ENCODE data around the gene GRID2. TPM values are rescaled to one million over a fixed set of nuclear protein-coding genes. Genes with fewer than 3 reads are reported as not detected.
A peak's percentile ranks its signal among the peaks of the same experiment; 100 is the strongest.

GRID2 gene
- total and polyA plus RNA-seq, 9 of the 15 experiments (the other 6 are each of a cell fraction or from before 2014, with no cell fraction given): 0.04 TPM; not detected in 7

DNA sequence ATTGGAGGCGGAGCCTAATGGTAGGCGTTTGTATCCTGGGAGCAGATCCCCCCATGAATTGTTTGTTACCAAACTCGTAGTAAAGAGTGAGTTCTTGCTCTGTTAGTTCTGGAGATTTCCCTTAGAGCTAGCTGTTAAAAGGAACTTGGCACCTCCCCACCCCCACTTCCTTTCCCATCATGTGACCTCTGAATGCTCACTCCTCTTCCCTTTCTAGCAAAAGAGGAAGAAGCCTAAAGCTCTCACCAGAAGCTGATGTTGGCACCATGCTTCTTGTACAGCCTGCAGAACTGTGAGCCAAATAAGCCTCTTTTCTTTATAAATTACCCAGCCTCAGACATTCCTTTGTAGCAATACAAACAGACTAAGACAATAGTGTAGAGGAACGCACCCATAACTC lies 1511.0 kb downstream of the GRID2 start:
- H3K9ac ChIP-seq (ENCODE audit: insufficient read depth in 1 of 2, low read depth in 2 of 2, low read length in 2 of 2): no peak overlapping the region
- in situ Hi-C loops (cut with MboI): no loop called here
- no peaks in the 10 kb centered on the region for H4K20me1 ChIP-seq (replicated peaks; ENCODE audit: control insufficient read depth, insufficient read depth, low read length)
- TF ChIP-seq, protein P1, sequence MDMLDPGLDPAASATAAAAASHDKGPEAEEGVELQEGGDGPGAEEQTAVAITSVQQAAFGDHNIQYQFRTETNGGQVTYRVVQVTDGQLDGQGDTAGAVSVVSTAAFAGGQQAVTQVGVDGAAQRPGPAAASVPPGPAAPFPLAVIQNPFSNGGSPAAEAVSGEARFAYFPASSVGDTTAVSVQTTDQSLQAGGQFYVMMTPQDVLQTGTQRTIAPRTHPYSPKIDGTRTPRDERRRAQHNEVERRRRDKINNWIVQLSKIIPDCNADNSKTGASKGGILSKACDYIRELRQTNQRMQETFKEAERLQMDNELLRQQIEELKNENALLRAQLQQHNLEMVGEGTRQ (CRISPR knock-in tag; IDR thresholded peaks at IDR 0.05): peak; percentile 45; the same call in 1 of the 2 replicates
- TF ChIP-seq, protein P2, sequence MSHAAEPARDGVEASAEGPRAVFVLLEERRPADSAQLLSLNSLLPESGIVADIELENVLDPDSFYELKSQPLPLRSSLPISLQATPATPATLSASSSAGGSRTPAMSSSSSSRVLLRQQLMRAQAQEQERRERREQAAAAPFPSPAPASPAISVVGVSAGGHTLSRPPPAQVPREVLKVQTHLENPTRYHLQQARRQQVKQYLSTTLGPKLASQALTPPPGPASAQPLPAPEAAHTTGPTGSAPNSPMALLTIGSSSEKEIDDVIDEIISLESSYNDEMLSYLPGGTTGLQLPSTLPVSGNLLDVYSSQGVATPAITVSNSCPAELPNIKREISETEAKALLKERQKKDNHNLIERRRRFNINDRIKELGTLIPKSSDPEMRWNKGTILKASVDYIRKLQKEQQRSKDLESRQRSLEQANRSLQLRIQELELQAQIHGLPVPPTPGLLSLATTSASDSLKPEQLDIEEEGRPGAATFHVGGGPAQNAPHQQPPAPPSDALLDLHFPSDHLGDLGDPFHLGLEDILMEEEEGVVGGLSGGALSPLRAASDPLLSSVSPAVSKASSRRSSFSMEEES (CRISPR knock-in tag; IDR thresholded peaks at IDR 0.05): peak; percentile 39
- TF ChIP-seq POU5F1 (IDR thresholded peaks at IDR 0.05; ENCODE audit: borderline replicate concordance, low read depth, low read length, partially characterized antibody) (no peak), SPI1 (IDR thresholded peaks at IDR 0.05; ENCODE audit: borderline replicate concordance, low read depth, low read length) (peak; percentile 42; the same call in 1 of the 2 replicates), LARP7 (IDR thresholded peaks at IDR 0.05) (no peak)
- TF ChIP-seq, protein P3, sequence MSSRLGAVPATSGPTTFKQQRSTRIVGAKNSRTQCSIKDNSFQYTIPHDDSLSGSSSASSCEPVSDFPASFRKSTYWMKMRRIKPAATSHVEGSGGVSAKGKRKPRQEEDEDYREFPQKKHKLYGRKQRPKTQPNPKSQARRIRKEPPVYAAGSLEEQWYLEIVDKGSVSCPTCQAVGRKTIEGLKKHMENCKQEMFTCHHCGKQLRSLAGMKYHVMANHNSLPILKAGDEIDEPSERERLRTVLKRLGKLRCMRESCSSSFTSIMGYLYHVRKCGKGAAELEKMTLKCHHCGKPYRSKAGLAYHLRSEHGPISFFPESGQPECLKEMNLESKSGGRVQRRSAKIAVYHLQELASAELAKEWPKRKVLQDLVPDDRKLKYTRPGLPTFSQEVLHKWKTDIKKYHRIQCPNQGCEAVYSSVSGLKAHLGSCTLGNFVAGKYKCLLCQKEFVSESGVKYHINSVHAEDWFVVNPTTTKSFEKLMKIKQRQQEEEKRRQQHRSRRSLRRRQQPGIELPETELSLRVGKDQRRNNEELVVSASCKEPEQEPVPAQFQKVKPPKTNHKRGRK (tag; IDR thresholded peaks at IDR 0.05): no peak
- H3K4me3 ChIP-seq: no peak overlapping the region
- no peak overlapping the region for H2AFZ ChIP-seq (ENCODE audit: low read depth, low read length)
- no peak for ATAC-seq
- no peaks in the 10 kb centered on the region for H3K4me1 ChIP-seq (replicated peaks in 1 of 2; ENCODE audit: control insufficient read depth in 2 of 2, insufficient read depth in 2 of 2, low read length in 2 of 2)
- H3K36me3 ChIP-seq (ENCODE audit: control insufficient read depth, insufficient read depth, low read length): no peaks in the 10 kb centered on the region
- BruUV-seq (replicated peaks): no TSS peak
- CTCF ChIA-PET (ENCODE audit: low intra/inter-chr PET ratio): no interaction called here
- no peaks in the 10 kb centered on the region for H3K9me3 ChIP-seq (replicated peaks; ENCODE audit: control insufficient read depth, insufficient read depth, low read depth, low read length)
- POLR2A ChIA-PET: no interaction called here
- no peaks in the 10 kb centered on the region for H3K27me3 ChIP-seq (ENCODE audit: control insufficient read depth in 2 of 2, insufficient read depth in 2 of 2, low read length in 2 of 2)
- H3K4me2 ChIP-seq (ENCODE audit: insufficient read depth, low read length): no peak overlapping the region; the same call in 1 of the 2 replicates
- no peak for DNase-seq (ENCODE audit: extremely low read depth in 1 of 4, low spot score in 3 of 4)
- FAIRE-seq: no peak
- intact Hi-C loops (cut with micrococcal nuclease): no loop called here
- no peaks in the 10 kb centered on the region for H3K79me2 ChIP-seq (ENCODE audit: control insufficient read depth, insufficient read depth, low read length)
- WGBS (ENCODE audit: insufficient coverage, low coverage, missing lambda C conversion rate): 4% methylated on average over 4 of the region's 4 CpGs
- no peaks in the 10 kb centered on the region for H3K9me1 ChIP-seq (ENCODE audit: control insufficient read depth, insufficient read depth, low read length)
- H3K27ac ChIP-seq (ENCODE audit: extremely low read depth, low read depth, low read length): no peak overlapping the region

Small RNAs within 50 kb of the gene (small RNA-seq; reads per million reads assigned to genes)
- not detected for gene RNA5SP164
